Mesenteric fat pad (tissue), 1 donor: Measurements from ENCODE around the gene CDK13. TPM values are rescaled to one million over a fixed set of nuclear protein-coding genes. Genes with fewer than 3 reads are reported as not detected.

Experiments
- DNase-seq: peaks from one replicate; pipeline ENCODE4 v3.0.0-alpha.2; 2020; ENCODE audit warnings: low spot score
- total RNA-seq: library from RNA; stranded (reverse); fragmentation: NEBNext Ultra II Directional; extraction: Animal tissue kit (Norgen Biotek cat#: 25700); gene quantifications from one replicate; pipeline ENCODE4 v1.2.1, GENCODE V29; 2021
- donor health status: DM: yes; HTN: yes; CAD: no.

CDK13 gene
- total RNA-seq, 1 donor from 2014 or later: 44.4 TPM

DNA sequence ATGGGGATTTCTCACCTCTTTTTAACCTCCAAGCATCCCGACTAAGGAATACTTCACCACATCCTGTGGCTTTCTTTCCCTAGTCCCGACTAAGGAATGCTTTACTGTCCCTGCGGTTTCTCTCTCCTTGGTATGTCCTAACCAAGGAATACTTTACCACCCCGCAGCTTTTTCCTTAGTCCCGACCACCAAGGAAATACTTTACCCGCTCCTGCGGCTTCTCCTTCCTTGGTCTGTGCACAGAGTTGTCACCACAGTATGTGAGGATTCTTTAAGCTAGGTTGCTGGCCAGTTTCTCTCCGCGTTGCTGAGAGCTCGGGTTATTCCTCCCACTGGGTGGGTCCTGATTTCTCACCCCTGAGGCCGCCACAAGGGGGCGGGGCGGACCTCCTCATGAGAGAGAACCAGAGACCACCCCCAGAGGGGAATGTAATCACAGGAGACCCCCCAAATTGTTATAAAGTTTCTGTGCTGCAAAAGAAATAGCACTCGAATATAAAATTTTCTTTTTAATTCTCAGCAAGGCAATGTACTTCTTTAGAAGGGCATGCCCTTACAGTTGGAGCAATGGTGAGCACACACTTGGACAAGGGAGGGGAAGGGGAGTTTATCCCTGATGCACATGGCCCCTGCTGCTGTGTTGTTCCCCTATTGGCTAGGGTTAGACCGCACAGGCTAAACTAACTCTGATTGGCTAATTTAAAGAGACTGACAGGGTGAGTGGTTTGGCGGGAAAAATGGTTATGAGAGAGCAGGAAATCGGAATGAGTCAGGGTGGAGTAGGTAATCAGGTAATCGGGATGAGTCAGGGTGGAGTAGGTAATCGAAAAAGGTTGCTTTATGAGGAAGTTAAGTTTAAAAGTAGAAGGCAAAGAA lies 197.6 kb downstream of the CDK13 start:
- DNase-seq: no peak

DNA sequence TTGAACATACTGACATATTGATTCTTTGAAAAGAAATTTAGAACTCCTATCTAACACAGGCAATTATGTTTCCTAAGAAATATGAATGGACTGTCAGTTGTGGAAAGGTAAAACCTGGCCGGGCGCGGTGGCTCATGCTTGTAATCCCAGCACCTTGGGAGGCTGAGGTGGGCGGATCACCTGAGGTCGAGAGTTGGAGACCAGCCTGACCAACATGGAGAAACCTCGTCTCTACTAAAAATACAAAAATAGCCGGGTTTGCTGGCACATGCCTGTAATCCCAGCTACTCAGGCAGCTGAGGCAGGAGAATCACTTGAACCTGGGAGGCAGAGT lies 198.2 kb downstream of the CDK13 start:
- DNase-seq: peak; percentile 57

DNA sequence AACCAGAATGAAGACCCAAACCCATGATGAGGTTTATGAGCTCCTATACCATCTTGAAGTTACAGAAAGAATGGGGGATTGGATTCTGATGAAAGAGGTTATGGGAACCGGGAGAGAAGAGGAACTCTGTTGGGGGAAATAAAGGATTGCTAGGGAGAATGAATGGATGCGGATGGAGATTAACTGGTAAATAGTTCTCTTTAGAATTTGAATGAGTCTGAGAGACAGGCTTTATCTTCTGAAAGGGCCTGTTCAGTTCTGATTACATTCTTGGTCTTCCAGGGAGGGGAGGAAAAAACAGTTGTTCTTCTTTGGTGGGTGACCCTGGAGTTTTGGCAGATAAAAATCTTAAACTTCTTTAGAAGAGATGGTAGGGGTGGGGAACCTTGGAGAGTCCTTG lies 198.6 kb downstream of the CDK13 start:
- DNase-seq: no peak

Other genes with a start within 250 kb of the CDK13 start
- gene MPLKIP, start 184.4 kb downstream of the CDK13 start, total RNA-seq: 27.1 TPM
- gene SUGCT, start 184.7 kb downstream of the CDK13 start, total RNA-seq: 2.9 TPM